ENCODE data around the gene DRD2. TPM values are rescaled to one million over a fixed set of nuclear protein-coding genes. Genes with fewer than 3 reads are reported as not detected.

DRD2 gene
- total and polyA plus RNA-seq, 10 donors = not detected

DNA sequence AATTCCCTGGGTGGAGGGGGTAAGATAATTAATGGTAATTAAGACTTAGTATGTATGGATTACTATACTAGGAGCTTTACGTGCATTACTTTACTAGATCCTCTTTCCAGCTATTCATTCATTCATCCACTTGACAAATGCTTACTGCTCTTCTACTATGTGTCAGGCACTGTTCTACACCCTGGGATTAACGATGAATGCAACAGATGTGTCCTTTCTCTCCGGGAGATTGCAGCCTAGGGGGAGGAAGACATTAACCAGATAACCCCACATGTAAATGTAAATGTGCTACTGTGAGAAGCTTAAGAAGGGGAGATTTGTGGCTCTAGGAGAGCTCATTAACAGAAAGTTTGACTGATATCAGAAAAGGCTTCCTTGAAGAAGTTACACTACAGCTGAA lies 85.9 kb downstream of the DRD2 start:
- H3K36me3 ChIP-seq = no peaks in the 10 kb centered on the region
- WGBS, 5 donors = 47 to 62% (median 56%) methylated on average over 3 of the region's 3 CpGs
- intact Hi-C loops (cut with DNase I; ENCODE audit: low total_unique reads) = no loop called here
- H3K27me3 ChIP-seq (replicated peaks in 1 of 7) = peaks cover 0 to 36% (median 16%) of the 10 kb centered on the region in 7 donors
- H3K4me3 ChIP-seq = no peak overlapping the region
- H3K27ac ChIP-seq = no peak overlapping the region
- TF ChIP-seq POLR2AphosphoS5 (IDR thresholded peaks at IDR 0.05) (no peak), POLR2A (IDR thresholded peaks at IDR 0.05) (no peak)
- TF ChIP-seq, protein P1, sequence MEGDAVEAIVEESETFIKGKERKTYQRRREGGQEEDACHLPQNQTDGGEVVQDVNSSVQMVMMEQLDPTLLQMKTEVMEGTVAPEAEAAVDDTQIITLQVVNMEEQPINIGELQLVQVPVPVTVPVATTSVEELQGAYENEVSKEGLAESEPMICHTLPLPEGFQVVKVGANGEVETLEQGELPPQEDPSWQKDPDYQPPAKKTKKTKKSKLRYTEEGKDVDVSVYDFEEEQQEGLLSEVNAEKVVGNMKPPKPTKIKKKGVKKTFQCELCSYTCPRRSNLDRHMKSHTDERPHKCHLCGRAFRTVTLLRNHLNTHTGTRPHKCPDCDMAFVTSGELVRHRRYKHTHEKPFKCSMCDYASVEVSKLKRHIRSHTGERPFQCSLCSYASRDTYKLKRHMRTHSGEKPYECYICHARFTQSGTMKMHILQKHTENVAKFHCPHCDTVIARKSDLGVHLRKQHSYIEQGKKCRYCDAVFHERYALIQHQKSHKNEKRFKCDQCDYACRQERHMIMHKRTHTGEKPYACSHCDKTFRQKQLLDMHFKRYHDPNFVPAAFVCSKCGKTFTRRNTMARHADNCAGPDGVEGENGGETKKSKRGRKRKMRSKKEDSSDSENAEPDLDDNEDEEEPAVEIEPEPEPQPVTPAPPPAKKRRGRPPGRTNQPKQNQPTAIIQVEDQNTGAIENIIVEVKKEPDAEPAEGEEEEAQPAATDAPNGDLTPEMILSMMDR (IDR thresholded peaks at IDR 0.05 in 8 of 11, conservative IDR thresholded peaks at IDR 0.05 in 3 of 11) = no peak
- no peak for DNase-seq
- no peaks in the 10 kb centered on the region for H3K9me3 ChIP-seq
- peaks cover 0 to 7% (median 0%) of the 10 kb centered on the region in 6 donors for H3K4me1 ChIP-seq

DNA sequence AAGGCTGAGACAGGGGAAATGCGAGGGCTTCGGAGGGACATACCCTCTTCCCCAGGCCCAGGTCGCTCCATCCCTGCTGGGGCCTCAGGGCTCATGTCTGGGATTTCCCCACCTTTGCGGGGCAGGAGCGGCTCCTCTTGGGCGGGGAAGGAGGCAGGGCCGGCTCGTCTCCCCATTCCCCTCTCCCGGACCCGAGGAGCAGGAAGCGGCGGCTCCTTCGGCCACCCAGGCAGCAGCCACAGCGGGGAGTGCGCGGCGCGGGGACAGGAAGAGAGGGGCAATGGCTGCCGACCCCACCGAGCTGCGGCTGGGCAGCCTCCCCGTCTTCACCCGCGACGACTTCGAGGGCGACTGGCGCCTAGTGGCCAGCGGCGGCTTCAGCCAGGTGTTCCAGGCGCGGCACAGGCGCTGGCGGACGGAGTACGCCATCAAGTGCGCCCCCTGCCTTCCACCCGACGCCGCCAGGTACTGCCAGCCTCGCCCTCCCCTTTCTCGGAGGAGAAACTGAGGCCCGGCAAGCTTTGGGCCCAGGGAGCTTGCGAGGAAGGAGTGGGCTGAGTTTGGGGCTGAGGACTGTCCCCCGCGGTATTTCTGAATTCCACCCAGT lies 87.5 kb downstream of the DRD2 start, which contains the start of gene ANKK1:
Gene ANKK1 (plus strand): TSS at position 175 of the 607 bp plus-strand sequence. CDS start 106 bp downstream, at position 281.
- H3K36me3 ChIP-seq = no peaks in the 10 kb centered on the region
- no peak within 1 kb of the TSS for H3K27ac ChIP-seq
- no peak for TF ChIP-seq POLR2A (IDR thresholded peaks at IDR 0.05)
- TF ChIP-seq POLR2AphosphoS5 (IDR thresholded peaks at IDR 0.05) = peak in 1 of 3 donors; percentile 39
- TF ChIP-seq, protein P1 (IDR thresholded peaks at IDR 0.05 in 8 of 11, conservative IDR thresholded peaks at IDR 0.05 in 3 of 11) = peak in 1 of 11 experiments; percentile 27
- WGBS, 5 donors = 15 to 39% (median 18%) methylated on average over 18 to 46 of the region's 46 CpGs
- DNase-seq = peak; percentile 64
- intact Hi-C loops (cut with DNase I; ENCODE audit: low total_unique reads) = no loop called here
- no peaks in the 10 kb centered on the region for H3K9me3 ChIP-seq
- H3K4me1 ChIP-seq = peaks cover 0 to 7% (median 0%) of the 10 kb centered on the region in 6 donors
- H3K27me3 ChIP-seq (replicated peaks in 1 of 7) = peaks cover 0 to 36% (median 16%) of the 10 kb centered on the region in 7 donors
- H3K4me3 ChIP-seq = peak within 1 kb of the TSS in 1 of 8 donors; percentile 13

- no peaks in the 10 kb centered on the region for H3K9me3 ChIP-seq
- TF ChIP-seq POLR2AphosphoS5 (IDR thresholded peaks at IDR 0.05) (no peak), POLR2A (IDR thresholded peaks at IDR 0.05) (no peak)
- TF ChIP-seq, protein P1 (IDR thresholded peaks at IDR 0.05 in 8 of 11, conservative IDR thresholded peaks at IDR 0.05 in 3 of 11) = no peak
- WGBS, 5 donors = 74 to 91% (median 85%) methylated on average over 5 to 6 of the region's 6 CpGs
- no peak overlapping the region for H3K4me3 ChIP-seq
- H3K27ac ChIP-seq = no peak overlapping the region
- H3K27me3 ChIP-seq (replicated peaks in 1 of 7) = peaks cover 0 to 36% (median 16%) of the 10 kb centered on the region in 7 donors
- peak; percentile 51 for DNase-seq
- H3K36me3 ChIP-seq = no peaks in the 10 kb centered on the region
- intact Hi-C loops (cut with DNase I; ENCODE audit: low total_unique reads) = no loop called here
- peaks cover 0 to 7% (median 0%) of the 10 kb centered on the region in 6 donors for H3K4me1 ChIP-seq
Measured at GRCh38 chr11:113386866-113387265, 88.3 kb downstream of the DRD2 start.

GRCh38 chr11:113385749-113386148 lies 89.4 kb downstream of the DRD2 start:
- Histone ChIP-seq H3K4me1 (peaks cover 0 to 7% (median 0%) of the 10 kb centered on the region in 6 donors), H3K9me3 (no peaks in the 10 kb centered on the region), H3K27me3 (replicated peaks in 1 of 7) (peaks cover 0 to 36% (median 16%) of the 10 kb centered on the region in 7 donors), H3K4me3 (no peak overlapping the region), H3K27ac (no peak overlapping the region), H3K36me3 (no peaks in the 10 kb centered on the region)
- TF ChIP-seq POLR2AphosphoS5 (IDR thresholded peaks at IDR 0.05) (no peak), POLR2A (IDR thresholded peaks at IDR 0.05) (no peak)
- TF ChIP-seq, protein P1 (IDR thresholded peaks at IDR 0.05 in 8 of 11, conservative IDR thresholded peaks at IDR 0.05 in 3 of 11) = no peak
- intact Hi-C loops (cut with DNase I; ENCODE audit: low total_unique reads) = no loop called here
- WGBS, 5 donors = 79 to 96% (median 90%) methylated on average over 3 of the region's 3 CpGs
- no peak for DNase-seq

All from spleen (tissue), 11 donors.